Transverse colon (tissue), 3 donors: ENCODE data around the gene POLR2A.

Experiments
- POLR2A ChIP-seq: fragments of 450-650 bp; IDR thresholded peaks from one replicate; pipeline ENCODE4 v1.6.1; 2016; ENCODE audit warnings: antibody characterized with exemption, mild to moderate bottlenecking, moderate library complexity
- TF ChIP-seq, protein P1 (sequence below), 5 experiments: fragments of 200-600 bp in 3 of 5; fragments of 450-650 bp in 2 of 5; sonication (generic) in 3 of 5; IDR thresholded peaks; 1 replicate in 2 of 5; 2 replicates in 3 of 5; pipeline ENCODE4 v1.5.1; 2016 to 2017; ENCODE audit warnings: antibody characterized with exemption in 5 of 5, inconsistent platforms in 3 of 5, mild to moderate bottlenecking in 2 of 5, moderate library complexity in 1 of 5

DNA sequence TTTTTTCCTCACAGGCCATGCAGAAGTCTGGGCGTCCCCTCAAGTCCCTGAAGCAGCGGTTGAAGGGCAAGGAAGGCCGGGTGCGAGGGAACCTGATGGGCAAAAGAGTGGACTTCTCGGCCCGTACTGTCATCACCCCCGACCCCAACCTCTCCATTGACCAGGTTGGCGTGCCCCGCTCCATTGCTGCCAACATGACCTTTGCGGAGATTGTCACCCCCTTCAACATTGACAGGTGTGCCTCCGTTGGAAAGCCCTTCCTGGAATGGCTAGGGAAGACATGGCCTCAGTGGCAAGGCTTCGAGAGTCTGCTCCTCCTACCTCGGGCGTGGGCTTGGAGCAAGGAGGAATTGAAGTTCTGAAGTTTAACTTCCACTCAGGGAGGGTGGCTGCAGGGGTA lies 13.5 kb downstream of the POLR2A start:
- TF ChIP-seq, protein P1, sequence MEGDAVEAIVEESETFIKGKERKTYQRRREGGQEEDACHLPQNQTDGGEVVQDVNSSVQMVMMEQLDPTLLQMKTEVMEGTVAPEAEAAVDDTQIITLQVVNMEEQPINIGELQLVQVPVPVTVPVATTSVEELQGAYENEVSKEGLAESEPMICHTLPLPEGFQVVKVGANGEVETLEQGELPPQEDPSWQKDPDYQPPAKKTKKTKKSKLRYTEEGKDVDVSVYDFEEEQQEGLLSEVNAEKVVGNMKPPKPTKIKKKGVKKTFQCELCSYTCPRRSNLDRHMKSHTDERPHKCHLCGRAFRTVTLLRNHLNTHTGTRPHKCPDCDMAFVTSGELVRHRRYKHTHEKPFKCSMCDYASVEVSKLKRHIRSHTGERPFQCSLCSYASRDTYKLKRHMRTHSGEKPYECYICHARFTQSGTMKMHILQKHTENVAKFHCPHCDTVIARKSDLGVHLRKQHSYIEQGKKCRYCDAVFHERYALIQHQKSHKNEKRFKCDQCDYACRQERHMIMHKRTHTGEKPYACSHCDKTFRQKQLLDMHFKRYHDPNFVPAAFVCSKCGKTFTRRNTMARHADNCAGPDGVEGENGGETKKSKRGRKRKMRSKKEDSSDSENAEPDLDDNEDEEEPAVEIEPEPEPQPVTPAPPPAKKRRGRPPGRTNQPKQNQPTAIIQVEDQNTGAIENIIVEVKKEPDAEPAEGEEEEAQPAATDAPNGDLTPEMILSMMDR (IDR thresholded peaks at IDR 0.05) = no peak
- TF ChIP-seq POLR2A = no peak
